ENCODE measurements around the gene GJC2.

- TF ChIP-seq CTCF (IDR thresholded peaks at IDR 0.05) (no peak), POLR2A (IDR thresholded peaks at IDR 0.05) (no peak), EP300 (IDR thresholded peaks at IDR 0.05) (no peak)
These were observed 2.0 kb upstream of the GJC2 start for GRCh38 chr1:228147768-228148167.

Data from stomach (tissue), 4 donors.